GM12878 (cell line): ENCODE measurements around the gene MUC20. TPM values are rescaled to one million over a fixed set of nuclear protein-coding genes. Genes with fewer than 3 reads are reported as not detected.

Experiments used
- ATAC-seq: fragments of 200-7000 bp; cut with Tn5 transposase; 3 replicates; pipeline ENCODE4 v1.9.1; 2020; ENCODE audit warnings: mild to moderate bottlenecking, moderate library complexity
- BruUV-seq: library from RNA; stranded (reverse); fragments of 400-500 nt; replicated peaks from 2 replicates; lab custom pipeline; 2021; lab: Mats Ljungman, UMichigan
- CTCF ChIA-PET: fragments of 300-600 bp; sonication (Branson Sonifier 250); formaldehyde crosslinking; extraction: SDS; loops from one replicate; lab custom pipeline; 2021; ENCODE audit warnings: inconsistent platforms; lab: Yijun Ruan, JAX
- POLR2A ChIA-PET: fragments of 350-600 bp; formaldehyde crosslinking; extraction: SDS; loops from one replicate; lab custom pipeline; 2021; ENCODE audit warnings: inconsistent platforms; lab: Charles Lee
- RAD21 ChIA-PET: fragments of 300-600 bp; sonication (Branson Sonifier 250); formaldehyde crosslinking; loops from one replicate; lab custom pipeline; 2023; ENCODE audit warnings: antibody characterized with exemption; ENCODE audit not compliant: unreplicated experiment; lab: Charles Lee
- SMC1A ChIA-PET: fragments of 300-600 bp; sonication (Branson Sonifier 250); formaldehyde crosslinking; loops from one replicate; lab custom pipeline; 2023; ENCODE audit not compliant: unreplicated experiment, uncharacterized antibody; lab: Charles Lee
- DNase-seq: peaks from one replicate; pipeline ENCODE4 v3.0.0-alpha.2; 2011; ENCODE audit warnings: low read depth, low spot score
- FAIRE-seq: peaks from 3 replicates; lab custom pipeline; 2011; peaks lifted over from hg19 to GRCh38; lab: Jason Lieb, UNC
- H2AFZ ChIP-seq: 2 replicates; pipeline ENCODE4 v1.6.0; 2011; ENCODE audit warnings: low read depth, low read length, control low read depth; ENCODE audit not compliant: control insufficient read depth
- H3K27ac ChIP-seq: 2 replicates; pipeline ENCODE4 v1.5.1; 2011; ENCODE audit warnings: control low read depth; ENCODE audit not compliant: control insufficient read depth, insufficient read depth
- H3K27me3 ChIP-seq, 2 experiments: replicated peaks in 1 of 2; 2 replicates each; pipeline versions ENCODE4 v1.6.0 to v1.6.1; 2011; ENCODE audit warnings: low read length in 1 of 2; ENCODE audit not compliant: control insufficient read depth in 2 of 2, insufficient read depth in 2 of 2
- H3K36me3 ChIP-seq, 2 experiments: 2 replicates each; pipeline ENCODE4 v1.5.1; 2011; ENCODE audit warnings: low read length in 1 of 2; ENCODE audit not compliant: control insufficient read depth in 2 of 2, insufficient read depth in 2 of 2
- H3K4me1 ChIP-seq: 2 replicates; pipeline ENCODE4 v1.6.1; 2011; ENCODE audit warnings: mild to moderate bottlenecking, low read length, moderate library complexity, mixed read lengths; ENCODE audit not compliant: control insufficient read depth, insufficient read depth
- H3K4me2 ChIP-seq: 2 replicates; pipeline ENCODE4 v1.6.0; 2011; ENCODE audit warnings: control low read depth; ENCODE audit not compliant: control insufficient read depth, insufficient read depth
- H3K4me3 ChIP-seq: fragments of 200-600 bp; sonication (generic); 2 replicates; pipeline ENCODE4 v1.5.1; 2016
- H3K79me2 ChIP-seq: 2 replicates; pipeline ENCODE4 v1.6.0; 2011; ENCODE audit warnings: low read length; ENCODE audit not compliant: control insufficient read depth, insufficient read depth
- H3K9ac ChIP-seq: 2 replicates; pipeline ENCODE4 v1.8.0; 2011; ENCODE audit warnings: low read length, control low read depth, mixed read lengths; ENCODE audit not compliant: control insufficient read depth, insufficient read depth
- H3K9me3 ChIP-seq: replicated peaks from 3 replicates; pipeline ENCODE4 v1.5.1; 2011; ENCODE audit warnings: mild to moderate bottlenecking, low read length; ENCODE audit not compliant: control insufficient read depth, insufficient read depth
- H4K20me1 ChIP-seq: 2 replicates; pipeline ENCODE4 v1.6.0; 2011; ENCODE audit not compliant: control insufficient read depth, insufficient read depth
- BHLHE40 ChIP-seq, 2 experiments: fragments of 450-650 bp in 1 of 2; IDR thresholded peaks; 2 replicates each; pipeline ENCODE4 v1.6.1; 2011 to 2017; ENCODE audit warnings: low read depth in 2 of 2, borderline replicate concordance in 1 of 2, improper control_type of control experiment in 1 of 2, low read length in 1 of 2, mild to moderate bottlenecking in 1 of 2
- EED ChIP-seq: sonication (generic); IDR thresholded peaks from 2 replicates; pipeline ENCODE4 v1.6.1; 2016; ENCODE audit warnings: antibody characterized with exemption, low read depth
- IRF4 ChIP-seq: IDR thresholded peaks from 2 replicates; pipeline ENCODE4 v1.6.1; 2011; ENCODE audit warnings: low read depth, low read length
- NRF1 ChIP-seq: conservative IDR thresholded peaks from 2 replicates; pipeline ENCODE4 v1.6.1; 2011; ENCODE audit warnings: mild to moderate bottlenecking, low read depth, low read length, improper control_type of control experiment
- POU2F2 ChIP-seq: IDR thresholded peaks from 3 replicates; pipeline ENCODE4 v1.6.1; 2011; ENCODE audit warnings: low read depth, mild to moderate bottlenecking, low read length, borderline replicate concordance
- SPI1 ChIP-seq: IDR thresholded peaks from 2 replicates; pipeline ENCODE4 v1.6.1; 2011; ENCODE audit warnings: low read depth, mild to moderate bottlenecking, low read length, moderate library complexity, borderline replicate concordance; ENCODE audit not compliant: insufficient read depth
- YY1 ChIP-seq: IDR thresholded peaks from 2 replicates; pipeline ENCODE4 v1.6.1; 2011; ENCODE audit warnings: low read depth, mild to moderate bottlenecking, low read length
- ZBTB33 ChIP-seq: fragments of 450-650 bp; IDR thresholded peaks from 2 replicates; pipeline ENCODE4 v1.6.1; 2017; ENCODE audit warnings: mild to moderate bottlenecking
- WGBS: methylation state at CpG from one replicate; pipeline ENCODE4 v1.1.6; 2016; ENCODE audit warnings: low lambda C conversion rate; ENCODE audit not compliant: insufficient replicate concordance, insufficient coverage; ENCODE audit errors: missing lambda C conversion rate; 5-methylcytosine and 5-hydroxymethylcytosine counted together
- in situ Hi-C: fragments of 300-500 bp; cut with MboI; formaldehyde crosslinking; loops from 9 replicates; pipeline ENCODE4 v1.14.3; 2018; ENCODE audit warnings: mixed read lengths
- intact Hi-C: fragments of 100-400 bp; cut with micrococcal nuclease; formaldehyde crosslinking; loops from one replicate; pipeline ENCODE4 v1.14.2; 2022; ENCODE audit not compliant: unreplicated experiment
- polyA plus RNA-seq, 11 experiments: library from polyadenylated mRNA; depleted of rRNA in 4 of 11; unstranded in 6 of 11; stranded (reverse) in 5 of 11; fragments of >200 nt; fragmentation: Nextera tagmentation in 4 of 11; fragmentation: Illumina TruSeq in 1 of 11; extraction: Ambion mirVana in 4 of 11; extraction: Trizol in 1 of 11; gene quantifications; 1 replicate in 1 of 11; 2 replicates in 10 of 11; pipeline versions ENCODE4 v1.2.1 to v1.2.3, GENCODE V29; 2011 to 2016; ENCODE audit warnings: inconsistent platforms in 2 of 11, missing spikeins in 2 of 11, low read depth in 1 of 11
- total RNA-seq, 4 experiments: library from RNA; depleted of rRNA in 3 of 4; stranded (reverse); fragments of >200 nt in 3 of 4; fragmentation: Illumina TruSeq in 1 of 4; extraction: Trizol in 1 of 4; gene quantifications; 2 replicates each; pipeline versions ENCODE4 v1.2.1 to v1.2.3, GENCODE V29; 2013 to 2021

Gene MUC20
- total and polyA plus RNA-seq, 10 of the 15 experiments (the other 5 are each of a cell fraction or from before 2014, with no cell fraction given): 0.04 to 0.46 (median 0.17) TPM; not detected in 3

- TF ChIP-seq ZBTB33: no peak
- no peak for TF ChIP-seq IRF4
Observed at GRCh38 chr3:195708061-195708460, 12.7 kb upstream of the MUC20 start (continued).

GRCh38 chr3:195708626-195709481 is 11.9 kb upstream of the MUC20 start:
- no TSS peak for BruUV-seq
- DNase-seq: peak; percentile 19
- POLR2A ChIA-PET: no interaction called here
- H4K20me1 ChIP-seq: no peaks in the 10 kb centered on the region
- no peak for FAIRE-seq
- H3K9me3 ChIP-seq: no peaks in the 10 kb centered on the region
- ATAC-seq: peak; percentile 30; the same call in 1 of the 3 replicates
- CTCF ChIA-PET: interaction anchor here (1.0 to 1.4 kb wide), 2 partner anchors 128 to 141 kb away, joined by 3 read pairs; no protein-coding TSS in a partner anchor
- intact Hi-C loops (no loop called here), in situ Hi-C loops (no loop called here)
- RAD21 ChIA-PET: no interaction called here
- no peaks in the 10 kb centered on the region for H3K36me3 ChIP-seq
- H3K79me2 ChIP-seq: no peaks in the 10 kb centered on the region
- H3K4me3 ChIP-seq: no peak overlapping the region
- H3K27ac ChIP-seq: no peak overlapping the region
- TF ChIP-seq EED (no peak), SPI1 (peak; percentile 45; the same call in 1 of the 2 replicates), POU2F2 (peak; percentile 63; the same call in 1 of the 3 replicates), NRF1 (no peak), YY1 (peak; percentile 42; the same call in 1 of the 2 replicates), BHLHE40 (IDR thresholded peaks at IDR 0.05; ENCODE audit: borderline replicate concordance in 1 of 2, low read depth in 2 of 2, low read length in 1 of 2) (peak in 1 of 2 experiments; percentile 11; a peak in 1 of 4 replicates)
- TF ChIP-seq, all 136 proteins: peak for 4
- 0 out of 2 replicates have a peak, but pooled peaks cover 4% of the 10 kb centered on the region for H3K4me1 ChIP-seq
- WGBS: 60% methylated on average over 6 of the region's 6 CpGs
- no peak overlapping the region for H3K9ac ChIP-seq
- H2AFZ ChIP-seq: no peak overlapping the region
- H3K4me2 ChIP-seq: no peak overlapping the region
- SMC1A ChIA-PET: interaction anchor here (0.6 kb wide), 1 partner anchor 151 kb away, joined by 5 read pairs; no protein-coding TSS in a partner anchor
- H3K27me3 ChIP-seq: no peaks in the 10 kb centered on the region
